HEK293 (cell line): ENCODE data around the gene DGUOK.

ENCODE experiments used
- CTCF ChIA-PET: fragments of 350-600 bp; formaldehyde crosslinking; extraction: SDS; loops from one replicate; lab custom pipeline; 2021; ENCODE audit warnings: antibody characterized with exemption; lab: Yijun Ruan, JAX
- POLR2A ChIA-PET: fragments of 300-600 bp; formaldehyde crosslinking; extraction: SDS; loops from one replicate; lab custom pipeline; 2020; ENCODE audit warnings: antibody characterized with exemption, inconsistent platforms; lab: Yijun Ruan, JAX
- H3K27ac ChIP-seq: fragments of 200-500 bp; sonication (Bioruptor generic); 2 replicates; pipeline ENCODE4 v1.5.1; 2014; ENCODE audit warnings: low read depth, low read length, control low read depth, inconsistent platforms; ENCODE audit errors: extremely low read depth
- H3K36me3 ChIP-seq, 2 experiments: fragments of 200-500 bp in 1 of 2; sonication (Bioruptor generic) in 1 of 2; 1 replicate in 1 of 2; 2 replicates in 1 of 2; pipeline ENCODE4 v1.5.1; 2014 to 2017; ENCODE audit warnings: inconsistent platforms in 2 of 2, low read length in 2 of 2; ENCODE audit not compliant: control insufficient read depth in 2 of 2, insufficient read depth in 1 of 2
- H3K4me1 ChIP-seq: fragments of 200-500 bp; sonication (Bioruptor generic); 2 replicates; pipeline ENCODE4 v1.5.1; 2014; ENCODE audit warnings: mild to moderate bottlenecking, low read length, inconsistent platforms; ENCODE audit not compliant: control insufficient read depth, insufficient read depth
- H3K4me3 ChIP-seq: 2 replicates; pipeline ENCODE4 v1.5.1; 2011; ENCODE audit warnings: low read depth, mild to moderate bottlenecking, control low read depth, low read length, moderate library complexity
- H3K9me3 ChIP-seq: fragments of 200-500 bp; sonication (Bioruptor generic); 2 replicates; pipeline ENCODE4 v1.5.1; 2014; ENCODE audit warnings: low read depth, low read length, inconsistent platforms; ENCODE audit not compliant: control insufficient read depth, insufficient read depth
- HOXA7 ChIP-seq: sonication (generic); formaldehyde crosslinking; IDR thresholded peaks from 2 replicates; pipeline ENCODE4 v1.8.1; 2022; ENCODE audit warnings: missing genetic modification reagents, borderline replicate concordance
- KLF1 ChIP-seq: fragments of 450-650 bp; formaldehyde crosslinking; IDR thresholded peaks from 2 replicates; pipeline ENCODE4 v1.5.1; 2016; ENCODE audit warnings: missing biosample characterization, missing genetic modification characterization
- ZFHX2 ChIP-seq: fragments of 450-650 bp; formaldehyde crosslinking; conservative IDR thresholded peaks from 2 replicates; pipeline ENCODE4 v1.5.1; 2016; ENCODE audit warnings: missing biosample characterization, missing genetic modification characterization
- ZNF112 ChIP-seq: fragments of 450-650 bp; formaldehyde crosslinking; IDR thresholded peaks from 2 replicates; pipeline ENCODE4 v1.5.0; 2017; ENCODE audit warnings: missing biosample characterization, missing genetic modification characterization
- ZNF133 ChIP-seq: fragments of 450-650 bp; formaldehyde crosslinking; IDR thresholded peaks from 2 replicates; pipeline ENCODE4 v1.5.1; 2016; ENCODE audit warnings: missing biosample characterization, missing genetic modification characterization
- ZNF140 ChIP-seq: fragments of 450-650 bp; formaldehyde crosslinking; IDR thresholded peaks from 2 replicates; pipeline ENCODE4 v1.5.1; 2016; ENCODE audit warnings: missing biosample characterization, missing genetic modification characterization
- ZNF16 ChIP-seq: fragments of 450-650 bp; formaldehyde crosslinking; IDR thresholded peaks from 2 replicates; pipeline ENCODE4 v1.5.1; 2016; ENCODE audit warnings: low read depth, missing biosample characterization, missing genetic modification characterization
- ZNF2 ChIP-seq: fragments of 450-650 bp; formaldehyde crosslinking; IDR thresholded peaks from 2 replicates; pipeline ENCODE4 v1.5.1; 2016; ENCODE audit warnings: missing biosample characterization, missing genetic modification characterization
- ZNF324 ChIP-seq: fragments of 450-650 bp; formaldehyde crosslinking; IDR thresholded peaks from 2 replicates; pipeline ENCODE4 v1.5.1; 2016; ENCODE audit warnings: missing biosample characterization, missing genetic modification characterization
- ZNF37A ChIP-seq: fragments of 450-650 bp; IDR thresholded peaks from 2 replicates; pipeline ENCODE4 v1.5.1; 2018; ENCODE audit warnings: missing biosample characterization, missing genetic modification characterization
- ZNF404 ChIP-seq: fragments of 450-650 bp; formaldehyde crosslinking; IDR thresholded peaks from 2 replicates; pipeline ENCODE4 v1.5.1; 2017; ENCODE audit warnings: missing biosample characterization, missing genetic modification characterization
- ZNF48 ChIP-seq: fragments of 450-650 bp; formaldehyde crosslinking; IDR thresholded peaks from 2 replicates; pipeline ENCODE4 v1.5.1; 2016; ENCODE audit warnings: missing biosample characterization, missing genetic modification characterization
- ZNF610 ChIP-seq: fragments of 450-650 bp; formaldehyde crosslinking; IDR thresholded peaks from 2 replicates; pipeline ENCODE4 v1.5.1; 2016; ENCODE audit warnings: missing biosample characterization, missing genetic modification characterization, borderline replicate concordance
- ZNF777 ChIP-seq: fragments of 450-650 bp; formaldehyde crosslinking; IDR thresholded peaks from 2 replicates; pipeline ENCODE4 v1.5.1; 2017; ENCODE audit warnings: missing biosample characterization, missing genetic modification characterization, borderline replicate concordance
- TF ChIP-seq, protein P1 (sequence below): fragments of 450-650 bp; formaldehyde crosslinking; IDR thresholded peaks from 2 replicates; pipeline ENCODE4 v1.5.1; 2017; ENCODE audit warnings: missing biosample characterization, missing genetic modification characterization
- TF ChIP-seq, protein P2 (sequence below): fragments of 450-650 bp; formaldehyde crosslinking; IDR thresholded peaks from 2 replicates; pipeline ENCODE4 v1.5.0; 2017; ENCODE audit warnings: missing biosample characterization, missing genetic modification characterization, borderline replicate concordance
- TF ChIP-seq, protein P3 (sequence below): fragments of 450-650 bp; formaldehyde crosslinking; IDR thresholded peaks from 2 replicates; pipeline ENCODE4 v1.5.1; 2016; ENCODE audit warnings: missing biosample characterization, missing genetic modification characterization, low read depth
- TF ChIP-seq, protein P4 (sequence below): fragments of 450-650 bp; formaldehyde crosslinking; IDR thresholded peaks from 2 replicates; pipeline ENCODE4 v1.5.1; 2016; ENCODE audit warnings: missing biosample characterization, missing genetic modification characterization

The DGUOK gene

DNA sequence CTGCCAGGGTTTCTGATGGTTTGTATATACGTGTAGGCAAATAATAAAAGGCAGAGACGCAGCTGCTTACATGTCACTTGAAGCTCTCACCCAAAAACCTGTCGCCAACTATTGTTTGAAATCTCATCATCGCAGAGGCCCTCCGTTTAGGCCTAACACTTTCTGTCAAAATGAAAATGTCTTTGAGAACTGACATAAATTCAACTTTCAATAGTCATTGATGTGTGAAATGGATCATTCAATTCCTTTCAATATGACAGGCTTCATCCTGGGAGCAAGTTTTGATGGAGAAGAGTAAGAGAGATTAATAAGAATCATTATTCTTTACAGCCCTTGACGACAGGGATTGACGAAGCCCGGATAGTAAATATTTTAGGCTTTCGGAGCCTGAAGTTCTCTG is 31.2 kb upstream of the DGUOK start:
- H3K9me3 ChIP-seq: no peaks in the 10 kb centered on the region
- H3K36me3 ChIP-seq: no peaks in the 10 kb centered on the region
- TF ChIP-seq ZNF324 (tag by site-specific recombination) (no peak), ZNF16 (no peak), ZFHX2 (tag by site-specific recombination) (no peak), ZNF2 (tag by site-specific recombination) (no peak), ZNF112 (tag by site-specific recombination) (no peak), ZNF404 (tag by site-specific recombination) (no peak), HOXA7 (no peak), ZNF777 (no peak)
- TF ChIP-seq, protein P1, sequence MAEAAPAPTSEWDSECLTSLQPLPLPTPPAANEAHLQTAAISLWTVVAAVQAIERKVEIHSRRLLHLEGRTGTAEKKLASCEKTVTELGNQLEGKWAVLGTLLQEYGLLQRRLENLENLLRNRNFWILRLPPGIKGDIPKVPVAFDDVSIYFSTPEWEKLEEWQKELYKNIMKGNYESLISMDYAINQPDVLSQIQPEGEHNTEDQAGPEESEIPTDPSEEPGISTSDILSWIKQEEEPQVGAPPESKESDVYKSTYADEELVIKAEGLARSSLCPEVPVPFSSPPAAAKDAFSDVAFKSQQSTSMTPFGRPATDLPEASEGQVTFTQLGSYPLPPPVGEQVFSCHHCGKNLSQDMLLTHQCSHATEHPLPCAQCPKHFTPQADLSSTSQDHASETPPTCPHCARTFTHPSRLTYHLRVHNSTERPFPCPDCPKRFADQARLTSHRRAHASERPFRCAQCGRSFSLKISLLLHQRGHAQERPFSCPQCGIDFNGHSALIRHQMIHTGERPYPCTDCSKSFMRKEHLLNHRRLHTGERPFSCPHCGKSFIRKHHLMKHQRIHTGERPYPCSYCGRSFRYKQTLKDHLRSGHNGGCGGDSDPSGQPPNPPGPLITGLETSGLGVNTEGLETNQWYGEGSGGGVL: no peak
- TF ChIP-seq, protein P2, sequence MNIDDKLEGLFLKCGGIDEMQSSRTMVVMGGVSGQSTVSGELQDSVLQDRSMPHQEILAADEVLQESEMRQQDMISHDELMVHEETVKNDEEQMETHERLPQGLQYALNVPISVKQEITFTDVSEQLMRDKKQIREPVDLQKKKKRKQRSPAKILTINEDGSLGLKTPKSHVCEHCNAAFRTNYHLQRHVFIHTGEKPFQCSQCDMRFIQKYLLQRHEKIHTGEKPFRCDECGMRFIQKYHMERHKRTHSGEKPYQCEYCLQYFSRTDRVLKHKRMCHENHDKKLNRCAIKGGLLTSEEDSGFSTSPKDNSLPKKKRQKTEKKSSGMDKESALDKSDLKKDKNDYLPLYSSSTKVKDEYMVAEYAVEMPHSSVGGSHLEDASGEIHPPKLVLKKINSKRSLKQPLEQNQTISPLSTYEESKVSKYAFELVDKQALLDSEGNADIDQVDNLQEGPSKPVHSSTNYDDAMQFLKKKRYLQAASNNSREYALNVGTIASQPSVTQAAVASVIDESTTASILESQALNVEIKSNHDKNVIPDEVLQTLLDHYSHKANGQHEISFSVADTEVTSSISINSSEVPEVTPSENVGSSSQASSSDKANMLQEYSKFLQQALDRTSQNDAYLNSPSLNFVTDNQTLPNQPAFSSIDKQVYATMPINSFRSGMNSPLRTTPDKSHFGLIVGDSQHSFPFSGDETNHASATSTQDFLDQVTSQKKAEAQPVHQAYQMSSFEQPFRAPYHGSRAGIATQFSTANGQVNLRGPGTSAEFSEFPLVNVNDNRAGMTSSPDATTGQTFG (tag by site-specific recombination): no peak
- POLR2A ChIA-PET: no interaction called here
- no peaks in the 10 kb centered on the region for H3K4me1 ChIP-seq
- no peak overlapping the region for H3K4me3 ChIP-seq
- CTCF ChIA-PET: interaction anchor here (0.6 kb wide), 1 partner anchor 30 kb away, joined by 3 read pairs; no protein-coding TSS in a partner anchor
- no peak overlapping the region for H3K27ac ChIP-seq

DNA sequence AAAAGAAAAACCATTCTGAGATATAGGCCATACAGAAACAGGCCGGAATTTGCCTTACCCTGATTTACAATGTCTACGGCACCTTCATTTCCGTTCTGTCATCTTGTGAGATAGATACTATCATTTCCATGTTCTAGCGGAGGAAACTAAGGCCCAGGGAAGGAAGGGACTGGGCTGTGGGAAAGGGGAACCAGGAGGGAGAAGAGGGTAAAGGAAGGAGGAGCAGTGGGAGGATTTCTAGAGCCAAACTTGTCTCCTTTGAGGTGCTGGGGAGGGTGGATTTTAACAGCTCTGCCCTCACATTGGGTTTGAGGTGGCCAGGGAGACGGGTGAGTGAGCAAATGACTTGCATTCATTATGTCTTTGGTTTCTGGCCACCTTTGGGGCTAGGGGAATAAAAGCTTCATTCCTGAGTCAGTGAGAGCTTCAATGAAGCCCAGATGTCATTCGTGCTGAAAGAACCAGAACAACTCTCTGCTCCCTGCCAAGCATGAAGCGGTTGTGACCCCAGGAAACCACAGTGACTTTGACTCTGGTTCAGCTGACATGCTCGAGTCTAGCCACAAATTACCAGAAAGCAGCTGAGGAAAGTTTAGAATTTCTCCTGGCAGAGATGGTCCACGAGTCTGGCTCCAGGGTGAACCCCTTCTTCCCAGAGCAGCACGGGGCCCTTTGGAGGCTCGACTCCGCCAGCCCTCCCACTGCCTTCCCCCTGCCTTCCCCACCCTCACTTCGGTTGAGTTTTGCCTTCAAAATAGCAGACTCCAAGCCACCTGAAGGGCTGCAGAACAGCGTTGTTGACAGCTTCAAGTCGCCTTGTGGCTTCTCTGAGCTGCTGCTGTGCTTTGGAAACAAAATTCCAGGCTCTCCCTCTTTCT is 30.1 kb upstream of the DGUOK start:
- ChIA-PET CTCF (interaction anchor here (0.5 to 1.2 kb wide), 4 partner anchors 8 to 301 kb away, joined by 3 to 4 read pairs (median 4); no protein-coding TSS in a partner anchor), POLR2A (no interaction called here)
- no peak overlapping the region for H3K4me3 ChIP-seq
- no peaks in the 10 kb centered on the region for H3K36me3 ChIP-seq
- no peaks in the 10 kb centered on the region for H3K4me1 ChIP-seq
- H3K9me3 ChIP-seq: no peaks in the 10 kb centered on the region
- TF ChIP-seq, protein P3, sequence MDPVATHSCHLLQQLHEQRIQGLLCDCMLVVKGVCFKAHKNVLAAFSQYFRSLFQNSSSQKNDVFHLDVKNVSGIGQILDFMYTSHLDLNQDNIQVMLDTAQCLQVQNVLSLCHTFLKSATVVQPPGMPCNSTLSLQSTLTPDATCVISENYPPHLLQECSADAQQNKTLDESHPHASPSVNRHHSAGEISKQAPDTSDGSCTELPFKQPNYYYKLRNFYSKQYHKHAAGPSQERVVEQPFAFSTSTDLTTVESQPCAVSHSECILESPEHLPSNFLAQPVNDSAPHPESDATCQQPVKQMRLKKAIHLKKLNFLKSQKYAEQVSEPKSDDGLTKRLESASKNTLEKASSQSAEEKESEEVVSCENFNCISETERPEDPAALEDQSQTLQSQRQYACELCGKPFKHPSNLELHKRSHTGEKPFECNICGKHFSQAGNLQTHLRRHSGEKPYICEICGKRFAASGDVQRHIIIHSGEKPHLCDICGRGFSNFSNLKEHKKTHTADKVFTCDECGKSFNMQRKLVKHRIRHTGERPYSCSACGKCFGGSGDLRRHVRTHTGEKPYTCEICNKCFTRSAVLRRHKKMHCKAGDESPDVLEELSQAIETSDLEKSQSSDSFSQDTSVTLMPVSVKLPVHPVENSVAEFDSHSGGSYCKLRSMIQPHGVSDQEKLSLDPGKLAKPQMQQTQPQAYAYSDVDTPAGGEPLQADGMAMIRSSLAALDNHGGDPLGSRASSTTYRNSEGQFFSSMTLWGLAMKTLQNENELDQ: no peak
- TF ChIP-seq, protein P4, sequence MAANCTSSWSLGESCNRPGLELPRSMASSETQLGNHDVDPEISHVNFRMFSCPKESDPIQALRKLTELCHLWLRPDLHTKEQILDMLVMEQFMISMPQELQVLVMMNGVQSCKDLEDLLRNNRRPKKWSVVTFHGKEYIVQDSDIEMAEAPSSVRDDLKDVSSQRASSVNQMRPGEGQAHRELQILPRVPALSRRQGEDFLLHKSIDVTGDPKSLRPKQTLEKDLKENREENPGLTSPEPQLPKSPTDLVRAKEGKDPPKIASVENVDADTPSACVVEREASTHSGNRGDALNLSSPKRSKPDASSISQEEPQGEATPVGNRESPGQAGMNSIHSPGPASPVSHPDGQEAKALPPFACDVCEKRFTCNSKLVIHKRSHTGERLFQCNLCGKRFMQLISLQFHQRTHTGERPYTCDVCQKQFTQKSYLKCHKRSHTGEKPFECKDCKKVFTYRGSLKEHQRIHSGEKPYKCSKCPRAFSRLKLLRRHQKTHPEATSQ (tag by site-specific recombination): no peak
- TF ChIP-seq ZNF37A (no peak), ZNF610 (tag by site-specific recombination) (no peak), ZNF48 (tag by site-specific recombination) (no peak), KLF1 (tag by site-specific recombination) (no peak), ZNF133 (tag by site-specific recombination) (no peak), ZNF140 (no peak)
- no peak overlapping the region for H3K27ac ChIP-seq
